NOMO-1 treated with DMSO at 0.1 percent for 48 hours (cell line): Measurements from ENCODE around the gene EIF4EBP2.

ENCODE experiments used
- DNase-seq: peaks from one replicate; lab custom pipeline; 2025; ENCODE audit not compliant: unreplicated experiment; lab: John Stamatoyannopoulos, UW

Gene EIF4EBP2, protein sequence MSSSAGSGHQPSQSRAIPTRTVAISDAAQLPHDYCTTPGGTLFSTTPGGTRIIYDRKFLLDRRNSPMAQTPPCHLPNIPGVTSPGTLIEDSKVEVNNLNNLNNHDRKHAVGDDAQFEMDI

DNA sequence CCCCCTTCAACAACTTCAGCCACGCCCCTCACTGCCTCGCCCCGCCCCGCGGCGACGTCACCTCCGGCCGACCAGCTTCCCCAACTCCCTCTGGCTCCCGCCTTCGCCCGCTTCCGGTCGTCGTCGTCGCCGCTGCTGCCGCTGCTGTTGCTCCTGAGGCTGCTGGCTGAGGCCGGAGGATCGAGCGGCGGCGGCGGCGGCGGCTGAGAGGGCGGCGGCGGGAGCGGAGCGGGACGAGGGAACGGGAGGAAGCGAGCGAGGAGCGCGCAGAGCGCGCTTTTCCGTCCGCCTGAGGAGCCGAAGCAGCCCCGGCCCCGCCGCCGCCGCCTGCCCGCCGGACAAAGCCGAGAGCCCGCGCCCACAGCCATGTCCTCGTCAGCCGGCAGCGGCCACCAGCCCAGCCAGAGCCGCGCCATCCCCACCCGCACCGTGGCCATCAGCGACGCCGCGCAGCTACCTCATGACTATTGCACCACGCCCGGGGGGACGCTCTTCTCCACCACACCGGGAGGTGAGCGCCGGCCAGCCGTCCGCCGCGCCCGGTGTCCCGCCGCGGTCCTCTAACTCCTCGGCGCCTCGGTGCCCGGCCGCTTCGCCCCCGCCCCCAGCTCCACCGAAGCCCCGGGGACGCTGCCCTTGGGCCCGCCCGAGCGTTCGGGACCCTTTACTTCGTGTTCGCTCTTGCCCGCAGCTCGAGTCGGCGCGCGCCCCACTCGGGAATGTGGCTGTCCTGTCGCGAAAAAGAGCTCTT is at the start of gene EIF4EBP2:
TSS of gene EIF4EBP2 (plus strand) at position 110 of the 751 bp plus-strand sequence. CDS start at position 367, 257 bp downstream.
- DNase-seq, result peak; percentile 93

DNA sequence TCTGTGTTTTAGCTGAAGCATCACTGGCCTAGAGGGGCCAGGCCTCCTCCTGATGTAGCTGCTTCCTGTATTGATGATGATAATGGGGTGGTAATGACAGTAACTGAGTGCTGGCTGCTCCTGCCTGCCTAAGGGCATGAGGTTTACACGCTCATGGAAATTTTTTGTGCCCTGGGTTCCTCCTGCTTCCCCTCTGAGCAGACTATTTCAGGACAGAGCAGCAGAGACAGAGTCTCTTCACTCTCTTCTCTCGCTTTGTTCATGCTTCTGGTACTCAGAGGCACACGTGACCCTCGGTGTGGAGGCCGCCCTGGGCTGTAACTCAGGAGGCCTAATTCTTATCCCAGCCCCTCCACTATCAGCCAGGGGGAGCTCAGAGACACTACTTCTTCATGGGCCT is 49.4 kb upstream of the EIF4EBP2 start:
- no peak for DNase-seq

DNA sequence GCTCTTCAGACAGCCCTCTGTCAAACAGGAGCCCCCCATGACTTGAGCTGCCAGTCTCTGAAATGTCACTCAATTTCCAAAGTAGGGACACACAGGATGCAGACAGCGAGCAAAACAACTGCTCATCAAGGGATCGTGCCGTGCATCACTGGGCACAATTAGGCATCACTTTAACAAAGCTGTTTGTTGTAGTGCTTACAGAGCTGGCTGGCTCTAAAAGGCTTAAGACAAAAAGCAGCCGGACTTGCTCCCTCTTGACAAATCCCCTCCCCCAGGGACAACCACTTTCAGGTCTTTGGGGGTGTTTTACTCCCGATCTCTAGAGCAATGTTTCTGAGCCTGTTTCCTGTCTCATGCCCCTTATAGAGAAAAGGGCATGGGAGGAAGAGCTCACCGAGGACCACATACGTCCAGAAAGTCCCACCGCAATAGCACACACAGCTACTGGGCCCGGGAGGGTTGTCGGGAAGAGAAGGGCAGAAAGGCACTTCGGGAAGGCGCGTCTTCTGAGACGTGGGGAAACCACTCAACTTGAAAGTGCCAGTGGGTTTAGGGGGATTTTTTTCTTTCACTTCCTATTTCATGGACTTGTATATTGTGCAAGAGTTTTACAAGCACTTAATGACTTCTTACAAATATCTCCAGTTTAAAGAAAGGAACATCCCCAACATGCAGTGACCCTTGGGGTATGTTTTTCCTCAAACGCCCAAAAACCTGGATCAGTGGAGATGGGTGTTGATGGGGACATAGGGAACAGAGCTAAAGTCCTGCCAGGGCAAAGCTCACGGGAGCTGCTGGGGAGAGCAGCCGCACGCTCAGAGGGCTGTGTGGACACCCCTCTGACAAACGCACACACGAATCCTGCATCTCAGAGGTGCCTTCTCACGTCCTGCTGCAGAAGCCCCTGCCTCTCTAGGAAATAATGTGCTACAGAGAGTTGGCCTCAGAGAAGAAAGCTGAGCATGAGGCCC is 48.6 kb upstream of the EIF4EBP2 start:
- DNase-seq, result peak; percentile 87

DNA sequence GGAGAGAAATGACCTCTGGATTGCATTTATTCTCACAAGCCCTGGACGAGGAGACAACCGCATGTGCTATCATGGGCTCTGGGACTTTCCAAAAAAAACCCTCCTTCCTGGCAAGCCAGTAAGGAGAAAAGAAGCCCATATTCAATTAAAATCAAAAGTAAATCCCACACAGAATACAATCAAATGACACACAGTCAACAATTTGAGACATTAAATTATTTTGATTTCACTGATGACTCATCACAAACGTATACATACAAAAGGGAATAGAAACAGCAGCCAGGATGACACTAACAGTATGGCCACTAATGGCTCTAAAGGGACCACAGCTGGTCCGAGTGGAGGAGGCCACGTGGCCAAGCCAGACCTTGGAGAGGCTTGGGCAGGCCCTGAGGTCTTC is 46.4 kb upstream of the EIF4EBP2 start:
- peak; percentile 46 for DNase-seq

DNA sequence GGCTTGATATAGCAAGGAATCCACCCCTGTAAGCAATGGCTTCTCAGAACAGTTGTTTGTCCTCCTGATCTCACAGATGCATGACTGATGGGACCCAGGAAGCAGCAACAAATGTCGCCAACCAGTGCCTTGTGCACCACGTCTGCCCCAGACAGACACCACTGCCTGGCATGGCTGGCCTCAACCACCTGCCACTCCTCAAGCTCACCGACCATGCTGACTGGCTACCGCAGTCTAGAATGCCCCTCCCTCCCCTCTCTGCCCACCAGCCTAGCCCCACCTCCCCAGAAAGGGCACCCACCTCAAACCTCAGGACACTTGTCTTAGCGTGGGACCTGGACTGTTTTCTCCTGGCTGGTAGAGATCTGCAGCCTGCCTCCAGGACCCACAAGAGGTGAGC is 45.5 kb upstream of the EIF4EBP2 start:
- DNase-seq, result no peak

DNA sequence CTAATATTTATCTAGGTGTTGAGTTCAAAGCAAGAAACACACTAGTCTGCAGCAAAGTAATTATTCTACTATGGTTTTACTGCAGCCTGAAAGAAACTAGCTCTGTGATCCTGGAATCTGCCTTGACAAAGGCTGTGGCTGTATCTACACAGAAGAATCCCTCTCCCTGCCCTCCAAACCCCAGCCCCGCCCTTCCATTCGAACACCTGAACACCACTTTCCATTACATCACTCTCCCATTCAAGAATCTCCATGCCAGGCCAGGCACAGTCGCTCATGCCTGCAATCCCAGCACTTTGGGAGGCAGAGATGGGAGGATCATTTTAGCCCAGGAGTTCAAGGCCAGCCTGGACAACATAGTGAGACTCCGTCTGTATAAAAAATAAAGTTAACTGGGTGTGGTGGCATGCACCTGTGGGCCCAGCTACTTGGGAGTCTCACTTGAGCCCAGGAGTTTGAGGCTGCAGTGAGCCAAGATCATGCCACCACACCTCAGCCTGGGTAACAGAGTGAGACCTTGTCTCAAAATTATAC is 44.9 kb upstream of the EIF4EBP2 start:
- no peak for DNase-seq

DNA sequence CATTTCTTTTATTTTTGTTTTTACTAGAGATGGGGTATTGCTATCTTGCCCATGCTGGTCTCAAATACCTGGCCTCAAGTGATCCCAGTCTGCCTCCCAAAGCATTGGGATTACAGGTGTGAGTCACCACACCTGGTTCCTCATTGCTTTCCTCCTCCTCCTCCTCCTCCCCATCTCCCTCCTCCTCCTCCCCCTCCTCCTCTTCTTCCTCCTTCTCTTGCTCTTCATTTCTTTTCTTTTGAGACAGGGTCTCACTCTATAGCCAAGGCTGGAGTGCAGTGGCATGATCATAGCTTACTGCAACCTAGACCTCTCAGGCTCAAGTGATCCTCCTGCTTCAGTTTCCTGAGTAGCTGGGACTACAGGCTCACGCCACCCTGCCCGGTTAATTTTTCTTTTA is 43.7 kb upstream of the EIF4EBP2 start:
- no peak for DNase-seq

DNA sequence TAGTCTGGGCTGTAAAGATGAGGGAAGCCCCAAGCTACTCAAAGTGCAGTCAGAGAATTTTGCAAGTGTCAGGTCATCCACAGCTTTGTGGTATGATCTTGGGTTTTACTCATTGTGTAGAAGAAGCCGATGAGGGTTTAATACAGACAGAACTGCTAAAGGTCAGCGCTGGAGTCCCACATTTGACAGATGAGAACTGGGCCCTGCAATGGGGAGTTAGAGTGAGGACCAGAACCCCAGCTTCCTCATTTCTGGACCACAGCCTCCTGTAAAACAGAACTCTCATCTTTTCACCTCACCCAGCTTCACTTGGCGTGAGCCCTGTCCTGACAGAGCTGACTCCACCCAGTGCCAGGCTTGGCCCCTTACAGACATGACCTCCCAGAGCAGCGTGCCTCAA is 41.6 kb upstream of the EIF4EBP2 start:
- DNase-seq, result peak; percentile 31

DNA sequence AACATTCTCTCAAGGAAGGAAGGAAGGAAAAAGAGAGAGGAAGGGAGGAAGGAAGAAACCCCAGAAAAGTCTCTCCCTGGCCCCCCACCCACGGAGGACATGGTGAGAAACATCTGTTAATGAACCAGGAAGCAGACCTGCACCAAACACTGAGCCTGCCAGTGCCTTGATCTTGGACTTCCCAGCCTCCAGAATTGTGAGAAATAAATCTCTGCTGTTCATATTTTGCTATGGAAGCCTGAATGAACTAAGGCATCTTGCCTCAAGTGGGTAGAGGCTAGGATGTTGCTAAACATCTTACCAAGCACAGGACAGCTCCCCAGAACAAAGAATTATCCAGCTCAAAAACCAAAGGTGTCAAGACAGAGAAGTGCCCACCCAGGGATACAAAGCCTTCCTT is 40.7 kb upstream of the EIF4EBP2 start:
- DNase-seq, result no peak

DNA sequence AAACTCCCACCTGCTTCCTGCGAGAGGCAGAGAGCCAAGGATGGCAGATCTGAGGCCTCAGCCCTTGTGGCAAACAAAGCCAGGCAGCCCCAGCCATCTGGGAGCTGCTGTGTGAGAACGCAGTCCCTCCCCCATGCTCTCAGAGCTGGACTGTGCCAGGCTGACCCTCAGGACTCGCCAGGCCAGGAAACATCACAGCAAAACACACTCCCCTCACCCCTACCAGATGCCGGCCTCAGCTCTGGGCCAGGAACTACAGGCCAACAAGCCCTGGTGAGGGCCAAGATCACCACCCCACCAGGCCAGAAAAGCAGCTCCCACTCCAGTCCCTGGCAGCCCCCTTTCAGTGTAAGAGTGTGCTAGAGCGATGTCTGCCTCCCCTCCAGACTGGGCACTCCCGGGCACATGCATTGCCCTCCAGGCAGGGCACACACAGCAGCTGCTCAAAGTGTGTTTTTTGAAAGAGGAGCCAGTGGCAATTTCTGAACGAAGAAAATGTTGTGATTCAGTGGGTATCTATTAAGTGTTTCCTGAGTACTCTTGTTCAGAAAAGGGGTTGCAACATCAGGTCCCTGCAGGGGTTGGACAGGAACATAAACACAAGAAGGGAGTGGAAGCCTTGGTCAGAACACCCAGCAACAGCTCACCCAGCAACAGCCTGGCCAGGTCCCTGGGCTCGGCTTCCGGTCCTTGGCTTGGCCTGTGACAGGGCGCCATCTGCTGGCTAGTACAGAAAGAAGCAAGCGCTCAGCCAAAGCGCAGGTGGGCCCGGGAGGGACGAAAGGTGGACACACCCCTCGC is 39.8 kb upstream of the EIF4EBP2 start:
- DNase-seq, result peak; percentile 97

DNA sequence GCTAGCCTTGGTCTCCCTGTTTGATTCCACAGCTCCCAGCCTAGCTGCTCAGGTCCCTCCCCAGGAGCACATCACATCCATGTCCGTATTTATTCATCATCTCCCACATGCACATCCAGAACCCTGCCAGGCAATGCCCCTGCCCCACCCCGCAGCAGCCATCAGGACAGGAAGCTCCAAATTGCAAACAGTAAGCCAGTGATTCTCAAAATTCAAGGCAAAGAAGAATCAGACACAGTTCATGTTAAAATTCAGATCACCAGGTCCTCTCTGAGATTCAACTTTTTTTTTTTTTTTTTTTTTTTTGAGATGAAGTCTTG is 39.2 kb upstream of the EIF4EBP2 start:
- DNase-seq, result no peak

DNA sequence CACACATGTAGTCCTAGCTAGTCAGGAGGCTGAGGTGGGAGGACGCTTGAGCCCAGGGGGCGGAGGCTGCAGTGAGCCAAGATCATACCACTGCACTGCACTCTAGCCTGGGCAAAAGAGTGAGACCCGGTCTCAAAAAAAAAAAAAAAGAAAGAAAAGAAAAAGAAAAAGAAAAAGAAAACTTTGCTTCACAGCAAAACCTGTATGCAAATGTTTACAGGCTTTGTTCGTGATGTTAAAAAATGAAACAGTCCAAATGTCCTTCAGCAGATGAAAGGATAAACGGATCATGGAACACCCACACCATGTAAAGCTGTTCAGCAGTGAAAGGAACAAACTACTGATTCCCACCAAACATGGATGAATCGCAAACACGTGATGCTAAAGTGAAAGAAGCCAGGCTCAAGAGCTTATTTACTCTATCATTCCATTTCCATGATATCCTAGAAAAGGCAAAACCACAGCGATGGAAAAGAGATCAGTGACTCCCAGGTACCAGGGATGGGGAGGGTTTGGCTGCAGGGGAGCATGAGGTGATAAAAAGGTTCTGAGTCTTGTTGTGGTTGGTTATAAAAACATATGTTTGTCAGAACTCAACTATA is 36.6 kb upstream of the EIF4EBP2 start:
- no peak for DNase-seq

DNA sequence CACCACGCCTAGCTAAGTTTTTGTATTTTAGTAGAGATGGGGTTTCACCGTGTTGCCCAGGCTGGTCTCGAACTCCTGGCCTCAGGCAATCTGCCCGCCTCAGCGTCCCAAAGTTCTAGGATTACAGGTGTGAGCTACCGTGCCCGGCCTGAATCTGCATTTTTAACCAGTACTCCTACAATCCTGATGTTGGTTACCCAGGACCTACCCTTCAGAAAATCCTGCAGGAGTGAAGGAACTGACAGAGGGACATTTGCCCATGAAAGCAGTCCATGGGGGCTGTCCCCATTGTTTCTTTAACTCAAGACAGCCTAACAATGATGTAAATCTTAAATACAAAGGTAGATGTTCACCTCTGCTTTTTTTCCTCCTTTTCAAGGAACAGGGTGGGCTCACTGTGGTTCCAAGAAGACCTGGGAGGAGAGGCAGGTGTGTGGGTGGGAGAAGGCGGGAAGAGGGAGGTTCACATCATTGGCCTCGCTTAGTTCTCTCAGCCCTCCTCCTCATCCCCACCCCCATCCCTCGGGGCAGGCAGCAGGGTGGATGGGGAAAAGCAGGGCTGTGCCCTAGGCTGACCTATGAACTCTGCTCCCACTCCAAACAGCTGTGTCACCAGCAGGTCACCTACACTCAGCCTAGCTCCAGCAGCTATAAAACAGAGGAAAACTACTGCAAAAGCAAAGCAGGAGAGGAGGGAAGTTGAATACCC is 35.0 kb upstream of the EIF4EBP2 start:
- DNase-seq, result no peak

DNA sequence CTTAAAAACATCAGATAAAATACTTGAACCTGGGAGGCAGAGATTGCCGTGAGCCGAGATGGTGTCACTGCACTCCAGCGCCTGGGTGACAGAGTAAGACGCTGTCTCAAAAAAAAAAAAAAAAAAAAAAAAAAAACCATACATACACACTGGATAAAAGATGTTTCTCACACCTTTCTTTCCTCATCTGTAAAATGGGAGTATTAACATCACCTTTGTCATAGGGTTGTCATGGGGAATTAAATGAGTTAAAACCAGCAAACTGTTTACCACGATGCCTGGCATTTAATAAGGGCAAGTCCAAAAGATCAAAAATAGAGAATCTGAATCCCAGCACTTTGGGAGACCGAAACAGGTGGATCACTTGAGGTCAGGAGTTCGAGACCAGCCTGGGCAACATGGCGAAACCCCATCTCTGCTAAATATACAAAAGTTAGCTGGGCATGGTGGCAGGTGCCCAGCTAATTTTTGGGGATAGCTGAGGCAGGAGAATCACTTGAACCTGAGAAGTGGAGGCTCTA is 34.4 kb upstream of the EIF4EBP2 start:
- no peak for DNase-seq

DNA sequence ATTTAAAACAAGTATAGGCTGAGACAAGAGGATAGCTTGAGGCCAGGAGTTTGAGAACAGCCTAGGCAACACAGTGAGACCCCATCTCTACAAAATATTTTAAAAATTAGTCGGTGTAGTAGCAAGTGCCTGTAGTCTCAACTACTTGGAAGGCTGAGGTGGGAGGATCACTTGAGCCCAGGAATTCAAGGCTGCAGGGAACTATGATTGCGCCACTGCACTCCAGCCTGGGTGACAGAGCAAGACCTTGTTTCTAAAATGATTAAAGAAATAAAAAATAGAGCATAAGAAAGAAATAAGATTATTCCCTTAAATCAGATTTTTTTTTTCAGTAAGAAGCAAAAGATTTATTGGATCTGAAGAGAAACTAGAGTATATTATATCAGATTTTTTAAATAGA is 33.2 kb upstream of the EIF4EBP2 start:
- no peak for DNase-seq

DNA sequence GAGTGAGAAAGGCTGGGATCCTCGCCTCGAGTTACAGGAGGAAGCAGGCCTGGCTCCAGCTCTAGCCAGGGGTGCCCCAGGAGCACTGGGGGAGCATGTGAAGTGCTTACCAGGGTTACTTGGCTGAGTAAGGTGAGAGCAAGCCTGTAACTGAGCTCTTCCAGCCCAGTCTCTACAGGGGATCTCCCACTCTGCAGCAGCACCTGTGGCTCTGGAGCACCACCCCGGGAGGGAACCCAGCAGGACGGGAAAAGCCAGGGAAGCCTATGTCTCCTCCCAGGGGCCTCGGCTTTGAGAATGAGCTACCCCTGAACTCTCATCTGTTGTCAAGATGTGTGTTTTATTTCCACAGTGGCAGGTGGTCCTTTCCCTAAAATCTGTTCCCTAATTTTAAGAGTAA is 32.1 kb upstream of the EIF4EBP2 start:
- no peak for DNase-seq

DNA sequence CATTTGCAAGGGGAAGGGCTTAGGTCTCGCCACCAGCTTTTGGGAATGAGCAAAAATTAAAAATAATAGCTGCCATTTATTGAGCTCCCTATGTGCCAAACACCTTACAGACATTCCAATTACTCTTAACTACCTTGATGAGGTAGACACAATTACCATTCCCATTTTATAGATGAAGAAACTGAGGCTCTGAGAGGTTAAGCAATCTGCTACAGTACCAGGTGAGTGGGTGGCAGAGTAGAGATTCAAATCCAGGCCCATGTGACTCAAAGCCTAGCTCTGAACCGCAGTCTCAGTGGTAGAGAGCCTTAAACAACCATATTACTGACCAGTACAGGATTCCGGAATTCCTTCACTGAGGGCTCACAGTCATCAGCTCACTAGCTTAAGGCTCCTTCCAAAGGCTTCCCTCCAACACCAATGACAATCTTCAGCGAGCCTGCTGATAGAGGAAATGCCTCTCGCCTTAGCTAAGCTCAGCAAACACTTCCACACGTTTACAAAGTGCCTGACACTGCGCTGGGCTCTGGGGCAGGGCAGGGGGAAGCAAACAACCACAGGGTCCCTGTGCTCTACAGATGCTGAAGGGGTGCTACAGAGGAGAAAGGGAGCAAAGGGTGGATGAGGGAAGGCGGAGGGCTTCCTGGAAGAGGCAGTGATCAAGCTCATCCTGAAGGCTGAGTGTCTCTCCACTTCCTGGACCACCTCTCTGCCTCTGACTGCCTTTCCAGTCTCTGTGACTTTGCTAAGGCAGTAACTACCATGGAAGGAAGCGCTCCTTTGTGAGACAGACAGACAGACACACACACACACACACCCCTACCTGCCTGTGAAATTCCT is 28.9 kb upstream of the EIF4EBP2 start:
- no peak for DNase-seq

DNA sequence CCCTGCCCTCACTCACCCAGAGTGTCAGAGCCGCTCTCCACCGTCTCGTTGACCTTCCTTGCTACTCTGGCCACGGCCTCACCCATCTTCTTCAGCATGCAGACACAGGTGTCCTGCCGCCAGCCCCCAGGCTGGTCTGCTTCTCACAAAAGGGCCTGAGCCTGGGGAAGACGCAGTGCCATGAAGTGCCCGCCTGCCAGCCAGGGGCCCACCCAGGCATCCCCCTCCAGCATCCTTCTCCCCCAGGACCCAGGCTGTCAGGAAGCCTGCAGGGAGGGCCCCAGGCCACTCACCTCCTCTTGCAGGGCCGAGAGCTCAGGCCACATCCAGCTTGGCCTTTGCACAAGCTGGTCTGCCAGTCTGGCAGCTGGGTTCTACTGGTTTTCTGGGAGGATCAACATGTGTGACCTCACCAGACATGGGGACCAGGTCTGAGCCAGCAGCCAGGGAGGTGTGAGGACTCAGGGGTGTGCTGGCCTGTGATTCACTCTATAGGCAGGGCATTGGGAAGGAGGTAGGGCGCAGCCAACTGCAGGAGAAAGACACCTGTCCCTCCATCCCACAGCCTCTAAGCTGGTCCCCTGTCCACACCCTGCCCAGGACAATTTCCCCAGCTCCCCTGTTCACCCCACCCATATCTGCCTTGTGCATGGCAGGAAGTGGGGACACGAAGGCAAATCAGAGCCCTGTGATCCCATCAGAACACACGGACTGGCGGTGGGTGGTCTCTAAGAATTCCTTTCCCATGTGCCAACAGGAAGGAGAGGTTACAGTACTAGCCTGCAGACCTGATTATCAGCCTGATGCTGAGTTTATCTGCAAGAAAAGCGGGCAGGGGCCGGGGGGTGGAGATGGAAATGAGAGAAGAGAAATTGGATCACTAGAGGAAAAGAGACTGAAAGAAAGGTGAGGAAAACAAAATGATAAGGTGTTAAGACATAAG is 27.2 kb upstream of the EIF4EBP2 start:
- DNase-seq, result no peak
